ENCODE data around the gene LILRB1. TPM values are rescaled to one million over a fixed set of nuclear protein-coding genes. Genes with fewer than 3 reads are reported as not detected.

Gene LILRB1
- total RNA-seq, 1 donor from 2014 or later: 2.2 TPM

GRCh38 chr19:54608792-54609191, 21.5 kb upstream of the LILRB1 start:
- H3K4me1 ChIP-seq: no peaks in the 10 kb centered on the region
- H3K9me3 ChIP-seq: no peaks in the 10 kb centered on the region
- H3K4me3 ChIP-seq: no peak overlapping the region
- no peaks in the 10 kb centered on the region for H3K27me3 ChIP-seq
- no peaks in the 10 kb centered on the region for H3K36me3 ChIP-seq
- intact Hi-C loops (cut with DNase I): no loop called here
- peak in 1 of 2 donors; percentile 67 for DNase-seq (ENCODE audit: extremely low spot score in 2 of 2)
- H3K27ac ChIP-seq: no peak overlapping the region
- TF ChIP-seq POLR2AphosphoS5 (IDR thresholded peaks at IDR 0.05; ENCODE audit: insufficient read depth in 1 of 2, low read depth in 1 of 2) (no peak), CTCF (IDR thresholded peaks at IDR 0.05) (no peak), POLR2A (IDR thresholded peaks at IDR 0.05) (no peak)

GRCh38 chr19:54609356-54609791, 20.9 kb upstream of the LILRB1 start:
- intact Hi-C loops (cut with DNase I): no loop called here
- Histone ChIP-seq H3K27ac (no peak overlapping the region), H3K9me3 (no peaks in the 10 kb centered on the region), H3K27me3 (no peaks in the 10 kb centered on the region), H3K4me1 (no peaks in the 10 kb centered on the region), H3K36me3 (no peaks in the 10 kb centered on the region), H3K4me3 (no peak overlapping the region)
- peak in 1 of 2 donors; percentile 84 for DNase-seq (ENCODE audit: extremely low spot score in 2 of 2)
- TF ChIP-seq CTCF (IDR thresholded peaks at IDR 0.05) (no peak), POLR2AphosphoS5 (IDR thresholded peaks at IDR 0.05; ENCODE audit: insufficient read depth in 1 of 2, low read depth in 1 of 2) (no peak), POLR2A (IDR thresholded peaks at IDR 0.05) (no peak)

GRCh38 chr19:54612428-54612827, 17.9 kb upstream of the LILRB1 start:
- no peak for DNase-seq (ENCODE audit: extremely low spot score in 2 of 2)
- no peaks in the 10 kb centered on the region for H3K9me3 ChIP-seq
- intact Hi-C loops (cut with DNase I): no loop called here
- H3K4me3 ChIP-seq: no peak overlapping the region
- no peak overlapping the region for H3K27ac ChIP-seq
- no peaks in the 10 kb centered on the region for H3K4me1 ChIP-seq
- no peaks in the 10 kb centered on the region for H3K36me3 ChIP-seq
- TF ChIP-seq POLR2AphosphoS5 (IDR thresholded peaks at IDR 0.05; ENCODE audit: insufficient read depth in 1 of 2, low read depth in 1 of 2) (no peak), CTCF (IDR thresholded peaks at IDR 0.05) (no peak), POLR2A (IDR thresholded peaks at IDR 0.05) (no peak)
- H3K27me3 ChIP-seq: no peaks in the 10 kb centered on the region

GRCh38 chr19:54614726-54615125, 15.6 kb upstream of the LILRB1 start:
- no peak for DNase-seq (ENCODE audit: extremely low spot score in 2 of 2)
- intact Hi-C loops (cut with DNase I): no loop called here
- Histone ChIP-seq H3K9me3 (no peaks in the 10 kb centered on the region), H3K4me1 (no peaks in the 10 kb centered on the region), H3K36me3 (no peaks in the 10 kb centered on the region), H3K4me3 (no peak overlapping the region), H3K27ac (no peak overlapping the region), H3K27me3 (no peaks in the 10 kb centered on the region)
- no peak for TF ChIP-seq POLR2A (IDR thresholded peaks at IDR 0.05)
- TF ChIP-seq POLR2AphosphoS5 (IDR thresholded peaks at IDR 0.05; ENCODE audit: insufficient read depth in 1 of 2, low read depth in 1 of 2): no peak
- no peak for TF ChIP-seq CTCF (IDR thresholded peaks at IDR 0.05)

- Histone ChIP-seq H3K27me3 (no peaks in the 10 kb centered on the region), H3K27ac (no peak overlapping the region), H3K36me3 (no peaks in the 10 kb centered on the region), H3K4me3 (no peak overlapping the region), H3K4me1 (no peaks in the 10 kb centered on the region), H3K9me3 (no peaks in the 10 kb centered on the region)
- TF ChIP-seq POLR2AphosphoS5 (IDR thresholded peaks at IDR 0.05; ENCODE audit: insufficient read depth in 1 of 2, low read depth in 1 of 2) (no peak), POLR2A (IDR thresholded peaks at IDR 0.05) (no peak), CTCF (IDR thresholded peaks at IDR 0.05) (no peak)
- no peak for DNase-seq (ENCODE audit: extremely low spot score in 2 of 2)
- intact Hi-C loops (cut with DNase I): no loop called here
Measured at GRCh38 chr19:54616057-54616456, 14.2 kb upstream of the LILRB1 start.

All from vagina (tissue), 2 donors.